CD4-positive, alpha-beta T cell (primary cell): ENCODE measurements around the gene INTS3. TPM values are rescaled to one million over a fixed set of nuclear protein-coding genes. Genes with fewer than 3 reads are reported as not detected.

ENCODE experiments used
- ATAC-seq: fragments of 200-7000 bp; cut with Tn5 transposase; one replicate; pipeline ENCODE4 v1.10.0; 2022; ENCODE audit warnings: mild to moderate bottlenecking; ENCODE audit not compliant: poor library complexity
- CTCF ChIA-PET: fragments of 350-600 bp; sonication (Branson Sonifier 250); formaldehyde crosslinking; loops from one replicate; lab custom pipeline; 2021; ENCODE audit warnings: antibody characterized with exemption, inconsistent platforms; lab: Charles Lee
- POLR2A ChIA-PET: fragments of 350-600 bp; sonication (Branson Sonifier 250); formaldehyde crosslinking; loops from one replicate; lab custom pipeline; 2021; ENCODE audit warnings: antibody characterized with exemption, inconsistent platforms; lab: Charles Lee
- DNase-seq, 14 experiments: peaks; one replicate each; pipeline ENCODE4 v3.0.0-alpha.2; 2013 to 2020; ENCODE audit warnings: mixed read lengths in 2 of 14
- H3K27ac ChIP-seq, 2 donors: one replicate each; pipeline versions ENCODE4 v1.5.1 to v1.7.0; 2013; ENCODE audit warnings: low read length in 2 of 2, low read depth in 1 of 2, mild to moderate bottlenecking in 1 of 2
- H3K27me3 ChIP-seq, 2 experiments: 1 replicate in 1 of 2; 2 replicates in 1 of 2; pipeline versions ENCODE4 v1.6.1 to v1.7.0; 2013; ENCODE audit warnings: low read length in 2 of 2, control low read depth in 1 of 2, mild to moderate bottlenecking in 1 of 2, moderate library complexity in 1 of 2; ENCODE audit not compliant: insufficient read depth in 2 of 2, control insufficient read depth in 1 of 2
- H3K36me3 ChIP-seq: one replicate; pipeline ENCODE4 v1.6.1; 2013; ENCODE audit warnings: low read length, control low read depth; ENCODE audit not compliant: insufficient read depth
- H3K4me1 ChIP-seq: one replicate; pipeline ENCODE4 v1.6.1; 2013; ENCODE audit warnings: low read length, control low read depth; ENCODE audit not compliant: insufficient read depth
- H3K4me3 ChIP-seq: one replicate; pipeline ENCODE4 v1.5.1; 2013; ENCODE audit warnings: mild to moderate bottlenecking, low read length, moderate library complexity
- H3K9me3 ChIP-seq, 2 experiments: 1 replicate in 1 of 2; 2 replicates in 1 of 2; pipeline versions ENCODE4 v1.6.1 to v1.7.0; 2013; ENCODE audit warnings: low read length in 2 of 2, mild to moderate bottlenecking in 2 of 2, control low read depth in 1 of 2, moderate library complexity in 1 of 2; ENCODE audit not compliant: control insufficient read depth in 1 of 2, insufficient read depth in 1 of 2
- H3K27ac Mint-ChIP-seq: one replicate; pipeline ENCODE4 v1.8.0; 2020; ENCODE audit warnings: mixed read lengths
- H3K27me3 Mint-ChIP-seq: one replicate; pipeline ENCODE4 v1.8.0; 2021; ENCODE audit warnings: mixed read lengths
- H3K36me3 Mint-ChIP-seq: one replicate; pipeline ENCODE4 v1.8.0; 2021; ENCODE audit warnings: low read depth, mixed read lengths
- H3K4me1 Mint-ChIP-seq: one replicate; pipeline ENCODE4 v1.8.0; 2021; ENCODE audit warnings: low read depth, mixed read lengths
- H3K4me3 Mint-ChIP-seq: one replicate; pipeline ENCODE4 v1.8.0; 2020; ENCODE audit warnings: mild to moderate bottlenecking, mixed read lengths
- H3K9me3 Mint-ChIP-seq: one replicate; pipeline ENCODE4 v1.8.0; 2020; ENCODE audit warnings: mixed read lengths
- intact Hi-C, 2 experiments: fragments of 100-400 bp; cut with DNase I in 1 of 2; cut with micrococcal nuclease in 1 of 2; formaldehyde crosslinking; loops; one replicate each; pipeline versions ENCODE4 v1.15.1 to v1.9.0; 2023 to 2025; cut with DNase I, micrococcal nuclease
- total RNA-seq, 174 experiments: library from RNA in 2 of 174; stranded (reverse) in 2 of 174; gene quantifications; one replicate each; pipeline ENCODE4 v1.2.3 and lab custom pipeline; 2021 to 2026
- TF ChIP-seq, protein P1 (sequence below): fragments of 200-600 bp; IDR thresholded peaks from one replicate; pipeline ENCODE4 v1.8.0; 2022; ENCODE audit warnings: antibody characterized with exemption, mild to moderate bottlenecking

Gene INTS3
- total RNA-seq, 2 experiments from 2014 or later: 24.9 to 27.4 TPM

DNA sequence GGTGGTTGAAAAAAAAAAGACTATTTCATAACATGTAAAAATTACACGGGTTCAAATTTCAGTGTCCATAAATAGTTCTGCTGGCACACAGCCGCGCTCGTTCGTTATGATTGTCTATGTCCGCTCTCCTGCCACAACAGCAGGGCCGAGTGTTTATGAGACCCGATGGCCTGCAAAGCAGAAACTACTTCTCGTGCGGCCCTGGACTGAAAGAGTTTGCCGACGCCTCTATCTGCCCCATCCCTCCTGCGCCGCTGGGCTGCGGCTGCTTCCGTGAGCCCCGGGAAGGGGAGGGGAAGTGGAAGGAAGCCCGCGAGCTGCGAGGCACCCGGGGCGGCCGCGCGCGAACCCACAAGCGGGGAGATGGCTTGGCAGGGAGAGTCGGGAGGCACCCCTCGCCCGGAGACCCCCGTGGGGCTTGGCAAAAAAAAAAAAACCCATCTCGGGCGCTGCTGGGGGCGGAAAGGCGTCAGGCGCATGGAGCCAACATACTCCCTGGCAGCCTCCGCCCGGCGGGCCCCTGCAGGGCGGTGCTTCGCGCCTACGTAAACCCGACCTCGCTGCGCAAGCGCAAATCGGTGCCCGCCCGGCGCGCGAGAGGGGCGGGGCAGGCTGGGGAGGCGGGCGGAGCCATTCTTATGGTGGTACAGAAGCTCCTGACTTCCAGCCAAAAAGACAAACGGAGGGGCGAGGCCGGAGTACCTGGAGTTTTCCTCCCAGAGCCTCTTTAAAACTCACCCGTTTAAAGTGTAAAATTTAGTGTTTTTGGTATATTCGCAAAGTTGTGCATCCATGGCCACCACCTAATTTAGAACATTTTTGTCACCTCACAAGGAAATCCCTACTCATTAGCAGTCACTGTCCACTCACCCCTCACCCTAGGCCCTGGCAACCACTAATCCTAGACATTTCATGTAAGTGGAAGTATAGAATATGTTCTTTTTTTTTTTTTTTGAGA, 55.7 kb downstream of the INTS3 start:
- peaks cover 8% of the 10 kb centered on the region for H3K27me3 Mint-ChIP-seq
- H3K4me3 Mint-ChIP-seq: peak overlapping the region; percentile 94
- Histone ChIP-seq H3K27ac (peak overlapping the region; percentile 96 to 97), H3K9me3 (no peaks in the 10 kb centered on the region), H3K4me3 (peak overlapping the region; percentile 73), H3K27me3 (no peaks in the 10 kb centered on the region), H3K4me1 (peaks cover 16% of the 10 kb centered on the region), H3K36me3 (no peaks in the 10 kb centered on the region)
- intact Hi-C loops: no loop called here
- peak overlapping the region; percentile 97 for H3K27ac Mint-ChIP-seq
- ChIA-PET CTCF (interaction anchor here (0.6 to 1.0 kb wide), 4 partner anchors 13 to 208 kb away, joined by 3 to 4 read pairs (median 3); partner anchors contain the start of gene CREB3L4), POLR2A (interaction anchor here (0.5 to 1.9 kb wide), 19 partner anchors 8 to 426 kb away, joined by 3 to 26 read pairs (median 4); partner anchors contain the start of genes CHTOP, CREB3L4, DENND4B and JTB)
- peak; percentile 95 for ATAC-seq
- H3K4me1 Mint-ChIP-seq: peaks cover 11% of the 10 kb centered on the region
- no peaks in the 10 kb centered on the region for H3K36me3 Mint-ChIP-seq
- TF ChIP-seq, protein P1, sequence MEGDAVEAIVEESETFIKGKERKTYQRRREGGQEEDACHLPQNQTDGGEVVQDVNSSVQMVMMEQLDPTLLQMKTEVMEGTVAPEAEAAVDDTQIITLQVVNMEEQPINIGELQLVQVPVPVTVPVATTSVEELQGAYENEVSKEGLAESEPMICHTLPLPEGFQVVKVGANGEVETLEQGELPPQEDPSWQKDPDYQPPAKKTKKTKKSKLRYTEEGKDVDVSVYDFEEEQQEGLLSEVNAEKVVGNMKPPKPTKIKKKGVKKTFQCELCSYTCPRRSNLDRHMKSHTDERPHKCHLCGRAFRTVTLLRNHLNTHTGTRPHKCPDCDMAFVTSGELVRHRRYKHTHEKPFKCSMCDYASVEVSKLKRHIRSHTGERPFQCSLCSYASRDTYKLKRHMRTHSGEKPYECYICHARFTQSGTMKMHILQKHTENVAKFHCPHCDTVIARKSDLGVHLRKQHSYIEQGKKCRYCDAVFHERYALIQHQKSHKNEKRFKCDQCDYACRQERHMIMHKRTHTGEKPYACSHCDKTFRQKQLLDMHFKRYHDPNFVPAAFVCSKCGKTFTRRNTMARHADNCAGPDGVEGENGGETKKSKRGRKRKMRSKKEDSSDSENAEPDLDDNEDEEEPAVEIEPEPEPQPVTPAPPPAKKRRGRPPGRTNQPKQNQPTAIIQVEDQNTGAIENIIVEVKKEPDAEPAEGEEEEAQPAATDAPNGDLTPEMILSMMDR: no peak
- no peaks in the 10 kb centered on the region for H3K9me3 Mint-ChIP-seq
- DNase-seq: peak; percentile 83 to 95 (median 89)

DNA sequence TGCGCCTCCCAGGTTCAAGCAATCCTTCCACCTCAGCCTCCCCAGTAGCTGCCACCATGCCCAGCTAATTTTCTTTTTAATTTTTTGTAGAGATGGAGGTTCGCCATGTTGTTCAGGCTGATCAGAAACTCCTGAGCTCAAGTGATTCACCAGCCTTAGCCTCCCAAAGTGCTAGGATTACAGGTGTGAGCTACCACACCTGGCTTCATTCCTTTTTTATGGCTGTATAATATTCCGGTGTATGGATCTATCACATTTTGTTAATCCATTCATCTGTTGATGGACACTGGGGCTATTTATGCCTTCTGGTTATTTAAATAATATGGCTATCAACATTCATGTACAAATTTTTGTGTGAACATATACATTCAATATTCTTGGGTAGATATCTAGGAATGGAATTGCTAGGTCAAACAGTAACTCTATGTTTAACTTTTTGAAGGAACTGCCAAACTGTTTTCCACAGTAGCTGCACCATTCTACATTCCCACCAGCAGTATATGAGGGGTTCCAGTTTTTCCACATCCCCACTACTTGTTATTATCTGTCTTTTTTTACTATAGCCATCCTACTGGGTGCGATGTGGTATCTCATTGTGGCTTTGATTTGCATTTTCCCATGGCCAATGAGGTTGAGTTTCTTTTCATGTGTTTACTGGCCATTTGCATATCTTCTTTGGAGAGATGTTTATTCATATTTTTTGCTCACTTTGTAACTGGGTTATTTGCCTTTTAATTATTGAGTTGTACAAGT, 58.4 kb downstream of the INTS3 start:
- ChIA-PET CTCF (interaction anchor here (1.6 kb wide), 1 partner anchor 10 kb away, joined by 4 read pairs; no protein-coding TSS in a partner anchor), POLR2A (no interaction called here)
- H3K4me3 Mint-ChIP-seq: no peak overlapping the region

More for the DNA sequence above, 58.4 kb downstream of the INTS3 start:
- Mint-ChIP-seq H3K9me3 (no peaks in the 10 kb centered on the region), H3K27me3 (peaks cover 21% of the 10 kb centered on the region), H3K4me1 (peaks cover 29% of the 10 kb centered on the region), H3K27ac (no peak overlapping the region), H3K36me3 (no peaks in the 10 kb centered on the region)
- DNase-seq (no peak), ATAC-seq (no peak)
- Histone ChIP-seq H3K36me3 (no peaks in the 10 kb centered on the region), H3K4me1 (peaks cover 25% of the 10 kb centered on the region), H3K27ac (no peak overlapping the region), H3K9me3 (no peaks in the 10 kb centered on the region), H3K4me3 (no peak overlapping the region), H3K27me3 (no peaks in the 10 kb centered on the region)
- intact Hi-C loops: no loop called here
- TF ChIP-seq, protein P1: no peak
